GM18498 (cell line): Measurements from ENCODE around the gene SLC8B1.
A peak's percentile ranks its signal among the peaks of the same experiment; 100 is the strongest.
"Not testable (repeated sequence)": the region's sequence is repeated elsewhere in the genome, so short reads cannot be mapped to it uniquely, and the experiment has no call there.

Experiments used
- ATAC-seq: cut with Tn5 transposase; IDR thresholded peaks from one replicate; pipeline ENCODE4 v1.9.1; 2021; ENCODE audit warnings: mild to moderate bottlenecking, moderate library complexity; ENCODE audit not compliant: unreplicated experiment

The SLC8B1 gene

GRCh38 chr12:113358381-113359132, 23.6 kb upstream of the SLC8B1 start, which contains the start of gene PLBD2:
PLBD2 (plus strand) TSS chr12:113358587; CDS start chr12:113358601, 14 bp downstream.
- ATAC-seq: peak; percentile 95

DNA sequence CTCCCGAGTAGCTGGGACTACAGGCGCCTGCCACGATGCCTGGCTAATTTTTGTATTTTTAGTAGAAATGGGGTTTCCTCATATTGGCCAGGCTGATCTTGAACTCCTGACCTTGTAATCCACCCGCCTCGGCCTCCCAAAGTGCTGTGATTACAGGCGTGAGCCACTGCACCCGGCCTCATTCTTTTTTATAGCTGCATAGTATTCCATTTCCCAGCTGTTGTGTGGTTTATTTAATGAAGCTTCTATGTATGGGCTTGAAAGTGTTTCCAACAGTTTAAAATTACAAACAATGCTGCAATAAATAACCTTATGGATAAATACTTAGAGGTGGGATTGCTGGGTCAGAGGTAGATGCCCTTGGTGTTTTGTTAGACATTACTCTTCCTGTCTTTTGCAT, 19.3 kb upstream of the SLC8B1 start:
- not testable (repeated sequence) for ATAC-seq

DNA sequence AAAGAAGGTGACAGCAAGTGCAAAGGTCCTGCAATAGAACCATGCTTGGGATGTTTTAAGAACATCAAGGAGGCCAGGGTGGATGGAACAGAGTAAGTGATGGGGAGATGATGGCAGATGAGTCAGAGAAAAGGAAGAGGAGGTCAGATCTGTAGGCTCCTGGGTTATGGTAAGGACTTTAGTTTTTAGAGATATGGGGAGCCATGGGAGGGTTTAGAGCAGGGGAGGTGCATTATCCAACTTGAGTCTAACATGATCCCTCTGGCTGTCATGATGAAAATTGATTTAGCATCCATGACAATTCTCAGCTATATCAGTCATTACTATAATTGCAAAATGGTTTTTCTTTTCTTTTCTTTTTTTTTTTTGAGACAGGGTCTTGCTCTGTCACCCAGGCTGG, 16.2 kb upstream of the SLC8B1 start:
- no peak for ATAC-seq

GRCh38 chr12:113348849-113349536, 14.1 kb upstream of the SLC8B1 start:
- ATAC-seq: no peak

DNA sequence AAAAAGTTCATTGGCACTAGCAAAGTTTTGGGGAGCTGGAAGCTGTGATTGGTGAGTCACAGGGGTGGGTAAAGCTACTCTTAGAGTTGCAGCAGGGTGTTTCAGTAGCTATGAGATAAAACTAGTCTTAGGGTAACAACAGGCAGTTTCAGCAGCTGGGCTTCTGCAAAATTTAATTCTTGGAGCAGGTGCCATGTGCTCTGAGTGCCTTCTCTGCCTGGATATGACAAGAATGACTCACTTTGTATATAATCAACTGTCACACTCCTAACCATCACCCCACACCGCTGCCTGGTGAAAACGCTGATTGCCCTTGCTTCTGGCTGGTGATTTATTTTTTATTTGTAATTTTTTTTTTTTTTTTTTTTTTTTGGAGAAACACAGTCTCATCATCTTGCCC, 13.0 kb upstream of the SLC8B1 start:
- no peak for ATAC-seq

GRCh38 chr12:113347107-113347506, 12.2 kb upstream of the SLC8B1 start:
- ATAC-seq: no peak

- ATAC-seq: no peak
Measured at GRCh38 chr12:113346353-113346752, 11.4 kb upstream of the SLC8B1 start.

GRCh38 chr12:113345318-113345717, 10.4 kb upstream of the SLC8B1 start:
- no peak for ATAC-seq

- ATAC-seq: no peak
Measured at GRCh38 chr12:113341535-113341934, 6.6 kb upstream of the SLC8B1 start.

DNA sequence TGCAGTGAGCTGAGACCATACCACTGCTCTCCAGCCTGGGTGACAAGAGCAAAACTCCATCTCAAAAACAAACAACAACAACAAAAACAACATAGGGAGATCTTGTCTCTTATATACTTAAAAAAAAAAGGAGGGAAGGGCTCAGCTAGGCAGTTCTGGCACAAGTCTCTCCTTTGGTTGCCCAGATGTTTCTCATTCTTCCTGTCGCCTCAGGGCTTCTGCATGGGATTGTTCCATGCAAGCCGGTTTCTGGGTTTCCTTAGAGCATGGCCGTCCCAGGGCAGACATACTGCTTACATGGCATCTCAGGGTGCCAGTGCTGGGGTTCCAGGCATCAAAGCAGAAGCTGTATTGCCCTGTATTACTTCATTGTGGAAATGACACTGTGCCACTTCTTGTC, 5.2 kb upstream of the SLC8B1 start:
- ATAC-seq: no peak

DNA sequence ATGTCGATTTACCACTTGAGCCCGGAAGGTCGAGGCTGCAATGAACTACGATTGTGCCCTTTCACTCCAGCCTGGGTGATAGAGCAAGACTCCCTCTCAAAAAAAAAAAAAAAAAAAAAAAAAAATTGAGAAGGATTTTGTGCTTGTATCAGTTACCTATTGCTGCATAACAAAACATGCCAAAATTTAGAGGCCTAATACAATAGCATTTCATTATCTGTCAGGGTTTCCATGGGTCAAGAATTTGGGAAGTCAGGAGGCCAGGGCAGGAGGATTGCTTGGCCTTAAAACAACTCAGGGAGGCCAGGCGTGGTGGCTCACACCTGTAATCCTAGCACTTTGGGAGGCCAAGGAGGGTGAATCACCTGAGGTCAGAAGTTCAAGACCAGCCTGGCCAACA, 4.6 kb upstream of the SLC8B1 start:
- ATAC-seq: no peak

- ATAC-seq: peak; percentile 18
Measured at GRCh38 chr12:113333877-113334785, 778 bp downstream of the SLC8B1 start.

DNA sequence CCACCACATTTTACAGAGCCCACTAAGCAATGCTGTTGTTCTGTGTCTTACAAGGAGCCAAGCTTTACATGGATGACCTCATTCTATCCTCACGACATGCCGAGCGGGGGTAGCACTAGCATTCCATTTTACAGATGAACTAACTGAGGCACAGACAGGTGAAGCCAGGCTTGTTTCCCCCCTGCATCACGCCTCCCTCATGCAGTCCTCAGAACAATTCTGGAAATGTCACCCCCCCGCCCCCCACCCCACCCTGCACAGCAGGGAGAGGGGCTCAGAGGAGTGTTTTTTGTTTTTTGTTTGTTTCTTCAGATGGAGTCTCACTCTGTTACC, 1.5 kb downstream of the SLC8B1 start:
- no peak for ATAC-seq

DNA sequence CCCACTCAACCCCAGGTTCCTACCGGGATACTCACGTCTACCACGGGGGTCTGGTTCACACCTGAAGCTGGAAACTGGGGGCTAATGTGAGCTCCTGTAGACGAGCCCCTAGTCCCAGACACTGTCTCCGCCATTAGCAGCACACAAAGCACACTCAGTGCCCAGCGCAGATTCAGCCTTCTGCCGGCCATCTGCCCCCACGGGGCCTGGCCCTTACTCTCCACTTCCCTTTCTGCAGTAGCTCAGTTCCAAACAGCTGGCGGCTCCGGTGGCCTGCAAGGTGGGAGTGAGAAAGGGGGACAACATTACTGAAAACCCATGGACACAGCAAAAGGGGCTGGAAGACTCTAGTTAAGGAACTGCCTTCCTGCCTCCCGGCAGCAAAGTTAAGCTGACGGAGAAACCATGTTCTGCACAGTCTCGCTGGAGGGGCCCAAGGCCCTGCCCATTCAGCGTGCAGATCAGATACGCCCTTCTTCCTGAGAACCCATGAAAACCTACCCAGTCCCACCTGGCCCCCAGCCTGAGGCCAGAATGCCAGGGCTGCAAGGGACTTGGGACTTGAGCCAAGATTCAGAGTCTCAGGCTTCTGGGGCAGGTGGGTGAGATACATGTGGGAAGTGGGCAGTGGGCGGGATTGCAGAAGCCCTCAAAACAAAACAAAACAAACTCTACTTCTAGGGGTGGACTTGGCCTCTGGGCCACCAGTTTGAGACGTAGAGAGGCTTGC, 2.1 kb downstream of the SLC8B1 start:
- no peak for ATAC-seq

DNA sequence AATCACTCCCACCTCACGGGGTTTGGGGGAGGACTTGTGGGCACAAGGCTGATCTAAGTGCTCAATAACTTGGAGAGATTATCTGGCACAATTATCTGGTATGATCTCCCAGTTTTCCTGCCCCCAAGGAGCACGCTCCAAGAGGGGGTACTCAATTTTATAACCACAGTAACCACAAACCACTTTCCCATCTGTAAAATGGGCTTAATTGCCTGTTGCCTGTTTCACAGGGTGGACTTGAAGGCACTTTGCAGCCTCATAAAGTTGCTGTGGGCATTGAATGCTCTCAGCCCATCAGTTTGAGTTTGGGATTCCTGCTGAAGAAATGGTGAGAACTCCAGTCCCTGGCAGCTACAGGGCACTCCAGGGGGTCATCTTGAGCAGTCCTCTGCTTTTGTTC, 4.4 kb downstream of the SLC8B1 start:
- no peak for ATAC-seq

DNA sequence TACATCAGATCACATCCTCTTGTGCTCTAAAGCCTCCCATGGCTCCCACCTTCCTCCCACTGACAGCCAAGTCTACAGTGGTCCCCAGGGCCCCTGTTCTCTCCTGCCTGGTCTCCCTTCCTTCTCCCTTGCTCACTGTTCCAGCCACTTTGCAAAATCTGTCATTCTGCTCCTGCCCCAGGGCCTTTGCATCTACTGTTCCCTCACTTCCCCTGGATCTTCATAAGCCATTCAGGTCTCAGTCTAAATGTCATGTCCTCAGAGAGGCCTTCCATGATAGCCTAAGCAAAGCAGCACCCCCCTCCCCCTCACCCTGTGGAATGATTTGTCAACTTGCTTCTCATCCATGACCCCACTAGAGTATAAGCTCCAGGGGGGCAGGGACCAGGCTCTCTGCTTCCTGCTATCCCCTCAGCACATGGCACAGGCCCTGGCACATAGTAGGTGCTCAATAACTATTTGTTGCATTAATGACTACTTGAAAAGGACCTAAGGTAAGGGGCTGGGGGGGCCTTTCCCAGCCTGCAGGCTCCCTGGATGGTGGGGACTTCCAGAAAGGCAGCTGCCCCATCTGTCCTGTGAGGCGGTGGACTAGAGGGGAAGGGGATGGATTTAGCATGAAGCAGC, 5.0 kb downstream of the SLC8B1 start:
- ATAC-seq: no peak

GRCh38 chr12:113329022-113329790, 5.7 kb downstream of the SLC8B1 start:
- no peak for ATAC-seq

DNA sequence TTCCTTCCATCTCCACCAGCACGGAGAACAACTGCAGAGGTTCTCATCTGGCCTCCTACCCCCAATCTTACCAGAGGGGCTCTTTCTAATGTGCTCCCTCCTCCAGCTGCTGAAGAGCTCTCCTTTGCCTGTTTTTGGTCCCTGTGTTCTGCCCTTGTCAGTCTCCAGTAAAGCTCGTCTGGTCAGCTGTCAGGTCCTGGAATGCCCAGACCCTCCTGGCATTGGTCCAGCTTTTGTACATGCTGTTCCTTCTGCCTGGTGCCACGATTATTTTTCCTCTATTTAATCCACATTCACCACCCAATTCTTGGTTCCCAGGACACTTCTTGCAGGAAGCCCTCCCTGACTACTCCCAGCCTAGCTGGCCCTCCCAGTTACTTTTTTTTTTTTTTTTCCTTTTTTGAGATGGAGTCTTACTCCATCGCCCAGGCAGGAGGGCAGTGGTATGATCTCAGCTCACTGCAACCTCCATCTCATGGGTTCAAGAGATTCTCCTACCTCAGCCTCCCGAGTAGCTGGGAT, 6.5 kb downstream of the SLC8B1 start:
- ATAC-seq: no peak

GRCh38 chr12:113326775-113327395, 8.0 kb downstream of the SLC8B1 start:
- no peak for ATAC-seq
